T-helper 22 cell (primary cell): ENCODE data around the gene MAMDC4.

Experiments used
- DNase-seq: peaks from one replicate; pipeline ENCODE4 v3.0.0-alpha.2; 2020; ENCODE audit warnings: low read depth

The MAMDC4 gene

DNA sequence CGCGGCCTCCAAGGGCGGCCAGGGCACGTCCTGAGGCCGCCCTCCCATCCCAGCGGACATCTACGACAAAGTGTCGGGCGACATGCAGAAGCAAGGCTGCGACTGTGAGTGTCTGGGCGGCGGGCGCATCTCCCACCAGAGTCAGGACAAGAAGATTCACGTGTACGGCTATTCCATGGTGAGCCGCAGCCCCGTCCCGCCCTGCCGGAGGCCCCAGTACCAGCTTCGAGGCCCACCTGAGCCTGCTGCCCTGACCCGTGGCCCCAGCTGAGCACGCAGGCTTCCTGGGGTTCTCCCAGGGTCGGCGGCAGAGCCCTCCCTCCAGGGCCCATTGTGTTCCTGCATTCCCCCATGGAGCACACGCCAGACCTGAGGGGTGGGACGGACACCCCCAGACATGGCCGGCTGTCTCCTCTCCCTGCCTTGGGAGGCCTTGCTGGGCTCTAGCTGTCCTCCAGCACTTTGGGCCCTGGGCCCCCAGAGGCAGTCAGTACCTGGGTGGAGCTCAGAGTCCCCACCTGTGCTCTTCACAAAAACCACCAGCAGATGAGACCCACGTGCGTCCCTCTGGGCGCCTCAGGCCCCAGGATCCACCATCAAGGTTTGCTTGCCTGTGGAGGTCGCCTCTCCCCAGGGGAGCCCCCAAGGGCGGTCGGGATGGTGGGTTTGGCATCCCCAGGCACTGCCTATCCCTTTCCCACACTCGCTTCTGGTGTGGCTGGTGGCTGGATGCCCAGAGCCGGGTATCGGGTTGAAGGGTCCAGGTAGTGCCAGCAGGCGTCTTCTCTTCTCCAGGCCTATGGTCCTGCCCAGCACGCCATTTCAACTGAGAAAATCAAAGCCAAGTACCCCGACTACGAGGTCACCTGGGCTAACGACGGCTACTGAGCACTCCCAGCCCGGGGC, 1.9 kb upstream of the MAMDC4 start:
- no peak for DNase-seq

DNA sequence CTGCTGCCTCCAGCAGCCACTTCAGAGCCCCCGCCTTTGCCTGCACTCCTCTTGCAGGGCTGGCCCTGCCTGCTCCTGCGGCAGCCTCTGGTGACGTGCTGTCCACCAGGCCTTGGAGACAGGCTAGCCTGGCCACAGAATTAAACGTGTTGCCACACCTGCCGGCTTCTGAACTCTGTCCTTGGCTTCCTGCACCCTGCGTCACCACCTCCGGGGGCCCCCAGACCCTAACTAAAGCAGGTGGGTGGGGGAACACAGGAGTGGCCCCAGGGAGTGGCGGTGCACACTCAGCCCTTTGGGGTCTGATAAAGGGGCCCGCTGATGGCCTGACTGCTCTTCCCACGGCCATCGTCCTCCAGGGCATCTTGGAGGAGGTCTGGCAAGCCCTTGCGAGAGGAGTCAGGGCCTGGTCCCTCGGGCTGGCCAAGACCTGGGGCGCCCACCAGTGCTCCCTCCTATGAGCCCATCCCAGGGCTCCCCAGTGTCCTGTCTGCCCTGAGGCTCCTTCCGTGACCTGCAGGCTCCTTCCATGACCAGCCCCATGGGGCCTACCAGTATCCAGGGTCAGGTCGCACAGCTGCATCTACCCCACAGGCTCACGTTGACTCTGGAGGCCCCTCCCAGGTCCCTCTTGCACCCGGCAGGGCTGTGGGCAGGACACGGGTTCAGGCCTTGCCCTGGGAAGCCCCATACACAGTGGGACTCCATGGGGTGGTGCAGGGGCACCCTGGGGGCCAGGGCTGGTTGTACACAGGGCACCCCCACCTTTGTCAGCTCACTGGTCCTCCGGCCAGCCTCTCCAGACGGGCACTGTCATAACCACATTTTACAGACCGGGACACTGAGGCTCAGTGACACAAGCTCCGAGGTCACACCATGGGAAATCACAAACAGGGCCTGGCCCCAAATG, 1.0 kb upstream of the MAMDC4 start:
- no peak for DNase-seq

DNA sequence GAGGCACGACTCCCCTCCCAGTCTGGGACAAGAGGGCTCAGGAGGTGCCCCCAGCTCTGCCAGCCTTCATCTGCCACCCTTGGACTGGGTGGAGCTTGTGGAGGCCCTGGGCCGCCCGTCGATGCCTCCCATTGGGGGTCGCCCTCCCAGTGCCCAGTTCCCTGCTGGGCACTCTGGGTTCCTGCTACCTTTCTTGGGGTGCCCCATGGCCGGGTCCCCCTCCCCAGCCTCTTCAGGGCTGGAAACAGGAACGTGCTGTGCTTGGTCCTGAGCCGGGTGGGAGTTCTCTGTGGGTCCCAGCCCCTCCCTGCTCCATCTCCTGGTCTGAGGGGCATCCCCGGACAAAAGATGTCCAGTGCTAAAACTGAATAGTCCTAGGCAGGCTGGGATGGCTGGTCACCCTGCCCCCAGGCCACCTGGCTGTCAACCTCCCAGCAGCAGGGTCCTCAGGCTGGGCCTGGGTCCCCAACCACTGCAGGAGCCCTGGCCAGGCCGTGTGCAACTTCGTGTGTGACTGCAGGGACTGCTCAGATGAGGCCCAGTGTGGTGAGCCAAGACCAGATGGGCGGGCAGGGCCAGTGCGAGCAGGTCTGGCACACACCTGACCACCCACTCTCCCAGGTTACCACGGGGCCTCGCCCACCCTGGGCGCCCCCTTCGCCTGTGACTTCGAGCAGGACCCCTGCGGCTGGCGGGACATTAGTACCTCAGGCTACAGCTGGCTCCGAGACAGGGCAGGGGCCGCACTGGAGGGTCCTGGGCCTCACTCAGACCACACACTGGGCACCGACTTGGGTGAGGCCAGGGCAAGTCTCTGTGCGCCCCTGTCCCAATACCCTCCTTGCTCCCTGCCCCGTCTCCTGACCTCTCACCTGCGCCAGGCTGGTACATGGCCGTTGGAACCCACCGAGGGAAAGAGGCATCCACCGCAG, 784 bp downstream of the MAMDC4 start:
- no peak for DNase-seq

DNA sequence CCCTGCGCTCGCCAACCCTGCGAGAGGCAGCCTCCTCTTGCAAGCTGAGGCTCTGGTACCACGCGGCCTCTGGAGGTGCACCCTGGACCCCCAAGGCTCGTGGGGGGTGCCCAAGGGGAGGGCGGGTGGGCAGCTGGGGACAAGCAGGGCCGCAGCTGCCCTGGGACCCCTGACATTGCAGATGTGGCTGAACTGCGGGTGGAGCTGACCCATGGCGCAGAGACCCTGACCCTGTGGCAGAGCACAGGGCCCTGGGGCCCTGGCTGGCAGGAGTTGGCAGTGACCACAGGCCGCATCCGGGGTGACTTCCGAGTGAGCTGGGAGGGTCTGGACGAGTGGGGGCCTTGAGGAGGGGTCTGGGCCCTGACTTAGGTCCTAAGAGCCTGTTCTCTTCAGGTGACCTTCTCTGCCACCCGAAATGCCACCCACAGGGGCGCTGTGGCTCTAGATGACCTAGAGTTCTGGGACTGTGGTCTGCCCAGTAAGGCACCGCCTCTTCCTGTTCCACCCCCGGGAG, 1.5 kb downstream of the MAMDC4 start:
- DNase-seq: no peak

DNA sequence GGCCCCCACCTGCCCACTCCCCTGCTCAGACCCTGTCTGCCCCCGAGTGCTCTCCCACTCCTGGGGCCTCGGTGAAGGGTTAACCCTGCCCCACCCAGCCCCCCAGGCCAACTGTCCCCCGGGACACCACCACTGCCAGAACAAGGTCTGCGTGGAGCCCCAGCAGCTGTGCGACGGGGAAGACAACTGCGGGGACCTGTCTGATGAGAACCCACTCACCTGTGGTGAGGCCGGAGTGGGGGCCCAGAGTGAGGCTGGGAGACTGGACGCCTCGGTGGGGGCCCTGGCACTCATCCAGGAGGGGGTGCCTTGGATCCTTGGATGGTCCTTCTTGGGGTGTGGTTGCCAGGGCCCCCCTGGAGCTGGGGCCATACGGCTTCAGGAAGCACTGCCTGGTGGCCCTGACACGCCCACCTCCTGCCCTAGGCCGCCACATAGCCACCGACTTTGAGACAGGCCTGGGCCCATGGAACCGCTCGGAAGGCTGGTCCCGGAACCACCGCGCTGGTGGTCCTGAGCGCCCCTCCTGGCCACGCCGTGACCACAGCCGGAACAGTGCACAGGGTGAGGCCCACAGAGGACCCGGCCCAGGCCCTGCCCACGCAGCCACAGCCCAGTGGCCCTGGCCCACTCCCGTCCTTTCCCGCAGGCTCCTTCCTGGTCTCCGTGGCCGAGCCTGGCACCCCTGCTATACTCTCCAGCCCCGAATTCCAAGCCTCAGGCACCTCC, 2.1 kb downstream of the MAMDC4 start:
- no peak for DNase-seq

DNA sequence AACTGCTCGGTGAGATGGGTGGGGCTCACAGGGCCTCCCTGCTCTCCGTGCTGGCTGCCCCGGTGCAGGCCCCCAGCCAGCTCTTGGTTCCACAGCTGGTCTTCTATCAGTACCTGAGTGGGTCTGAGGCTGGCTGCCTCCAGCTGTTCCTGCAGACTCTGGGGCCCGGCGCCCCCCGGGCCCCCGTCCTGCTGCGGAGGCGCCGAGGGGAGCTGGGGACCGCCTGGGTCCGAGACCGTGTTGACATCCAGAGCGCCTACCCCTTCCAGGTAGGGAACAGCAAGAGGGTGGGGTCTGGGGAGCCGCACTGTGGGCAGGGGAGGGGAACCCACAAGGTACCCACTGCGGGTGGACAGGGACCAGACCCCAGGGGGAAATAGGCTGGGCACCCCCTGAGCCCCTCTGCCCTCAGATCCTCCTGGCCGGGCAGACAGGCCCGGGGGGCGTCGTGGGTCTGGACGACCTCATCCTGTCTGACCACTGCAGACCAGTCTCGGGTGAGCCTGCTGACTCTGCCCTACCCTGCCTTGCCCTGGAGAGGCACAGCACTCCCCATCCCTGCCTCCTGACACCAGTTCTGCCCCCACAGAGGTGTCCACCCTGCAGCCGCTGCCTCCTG, 2.8 kb downstream of the MAMDC4 start:
- DNase-seq: no peak

DNA sequence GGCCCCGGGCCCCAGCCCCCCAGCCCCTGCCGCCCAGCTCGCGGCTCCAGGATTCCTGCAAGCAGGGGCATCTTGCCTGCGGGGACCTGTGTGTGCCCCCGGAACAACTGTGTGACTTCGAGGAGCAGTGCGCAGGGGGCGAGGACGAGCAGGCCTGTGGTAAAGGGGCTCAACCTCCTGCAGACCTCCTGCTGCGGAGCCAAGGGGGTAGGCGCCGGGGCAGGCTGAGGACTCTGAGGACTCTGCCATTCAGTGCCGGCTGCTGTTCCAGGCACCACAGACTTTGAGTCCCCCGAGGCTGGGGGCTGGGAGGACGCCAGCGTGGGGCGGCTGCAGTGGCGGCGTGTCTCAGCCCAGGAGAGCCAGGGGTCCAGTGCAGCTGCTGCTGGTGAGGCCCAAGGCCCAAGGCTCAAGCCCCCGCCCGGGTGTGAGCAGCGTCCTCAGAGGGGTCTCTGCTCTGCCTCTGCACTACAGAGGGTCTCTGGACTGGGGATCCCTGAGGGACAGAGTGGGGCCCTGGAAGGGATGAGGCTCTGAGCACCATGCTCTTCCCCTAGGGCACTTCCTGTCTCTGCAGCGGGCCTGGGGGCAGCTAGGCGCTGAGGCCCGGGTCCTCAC, 3.4 kb downstream of the MAMDC4 start:
- DNase-seq: no peak

DNA sequence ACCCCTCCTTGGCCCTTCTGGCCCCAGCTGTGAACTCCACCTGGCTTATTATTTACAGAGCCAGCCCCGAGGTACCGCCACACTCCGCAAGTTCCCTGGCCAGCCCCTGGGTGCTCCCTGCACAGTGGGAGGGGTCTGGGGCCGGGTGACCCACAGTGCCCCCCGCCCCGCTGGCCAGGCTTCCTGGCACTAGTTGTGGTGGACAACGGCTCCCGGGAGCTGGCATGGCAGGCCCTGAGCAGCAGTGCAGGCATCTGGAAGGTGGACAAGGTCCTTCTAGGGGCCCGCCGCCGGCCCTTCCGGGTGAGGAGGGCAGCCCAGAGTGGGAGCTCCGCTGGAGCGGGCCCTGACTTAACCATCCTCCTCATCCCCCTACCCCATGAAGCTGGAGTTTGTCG, 3.9 kb downstream of the MAMDC4 start:
- DNase-seq: no peak

DNA sequence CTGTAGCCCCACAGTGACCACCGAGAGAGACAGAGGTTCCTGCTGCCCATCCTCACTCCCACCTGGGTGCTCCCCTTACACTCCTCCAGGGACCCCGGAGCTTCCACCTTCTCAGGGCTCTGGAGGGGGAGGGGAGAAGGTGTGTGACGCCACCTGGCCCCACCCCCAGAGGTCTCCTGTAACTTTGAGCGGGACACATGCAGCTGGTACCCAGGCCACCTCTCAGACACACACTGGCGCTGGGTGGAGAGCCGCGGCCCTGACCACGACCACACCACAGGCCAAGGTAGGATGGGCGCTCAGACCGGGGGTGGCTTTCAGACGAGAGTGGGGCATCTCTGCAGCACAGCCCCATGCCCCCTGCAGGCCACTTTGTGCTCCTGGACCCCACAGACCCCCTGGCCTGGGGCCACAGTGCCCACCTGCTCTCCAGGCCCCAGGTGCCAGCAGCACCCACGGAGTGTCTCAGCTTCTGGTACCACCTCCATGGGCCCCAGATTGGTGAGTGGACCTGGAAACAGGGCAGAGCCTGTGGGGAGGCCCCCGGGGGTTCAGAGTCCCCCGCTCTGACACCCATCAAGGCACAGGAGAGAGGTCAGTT, 4.5 kb downstream of the MAMDC4 start:
- no peak for DNase-seq

DNA sequence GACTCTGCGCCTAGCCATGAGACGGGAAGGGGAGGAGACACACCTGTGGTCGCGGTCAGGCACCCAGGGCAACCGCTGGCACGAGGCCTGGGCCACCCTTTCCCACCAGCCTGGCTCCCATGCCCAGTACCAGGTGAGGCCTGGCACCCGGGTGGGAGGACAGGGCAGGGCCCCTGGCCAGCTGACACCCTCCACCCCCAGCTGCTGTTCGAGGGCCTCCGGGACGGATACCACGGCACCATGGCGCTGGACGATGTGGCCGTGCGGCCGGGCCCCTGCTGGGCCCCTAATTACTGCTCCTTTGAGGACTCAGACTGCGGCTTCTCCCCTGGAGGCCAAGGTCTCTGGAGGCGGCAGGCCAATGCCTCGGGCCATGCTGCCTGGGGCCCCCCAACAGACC, 5.0 kb downstream of the MAMDC4 start:
- no peak for DNase-seq

DNA sequence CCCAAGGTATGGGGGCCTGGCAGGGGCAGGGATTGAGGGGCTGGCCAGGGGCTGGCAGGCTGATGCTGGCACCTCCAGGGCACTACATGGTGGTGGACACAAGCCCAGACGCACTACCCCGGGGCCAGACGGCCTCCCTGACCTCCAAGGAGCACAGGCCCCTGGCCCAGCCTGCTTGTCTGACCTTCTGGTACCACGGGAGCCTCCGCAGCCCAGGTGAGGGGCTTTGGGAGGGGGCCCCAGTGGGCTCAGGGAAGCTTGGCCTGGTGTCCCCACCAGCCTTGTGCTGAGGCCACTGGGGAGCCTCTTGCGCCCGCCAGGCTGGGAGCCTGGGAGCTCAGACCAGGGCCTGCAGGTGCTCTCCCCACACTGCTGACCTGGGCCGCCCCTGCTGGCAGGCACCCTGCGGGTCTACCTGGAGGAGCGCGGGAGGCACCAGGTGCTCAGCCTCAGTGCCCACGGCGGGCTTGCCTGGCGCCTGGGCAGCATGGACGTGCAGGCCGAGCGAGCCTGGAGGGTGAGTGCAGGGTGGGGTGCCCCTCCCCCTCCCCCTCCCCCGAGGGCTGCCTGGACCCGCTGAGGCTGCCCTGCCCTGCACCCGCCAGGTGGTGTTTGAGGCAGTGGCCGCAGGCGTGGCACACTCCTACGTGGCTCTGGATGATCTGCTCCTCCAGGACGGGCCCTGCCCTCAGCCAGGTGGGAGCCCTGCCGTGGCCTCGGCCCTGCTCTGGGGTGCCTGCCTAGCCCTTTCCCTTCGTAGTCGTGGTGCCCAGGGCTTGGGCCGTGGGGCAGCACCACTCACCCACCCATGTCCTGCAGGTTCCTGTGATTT, 5.7 kb downstream of the MAMDC4 start:
- DNase-seq: no peak

DNA sequence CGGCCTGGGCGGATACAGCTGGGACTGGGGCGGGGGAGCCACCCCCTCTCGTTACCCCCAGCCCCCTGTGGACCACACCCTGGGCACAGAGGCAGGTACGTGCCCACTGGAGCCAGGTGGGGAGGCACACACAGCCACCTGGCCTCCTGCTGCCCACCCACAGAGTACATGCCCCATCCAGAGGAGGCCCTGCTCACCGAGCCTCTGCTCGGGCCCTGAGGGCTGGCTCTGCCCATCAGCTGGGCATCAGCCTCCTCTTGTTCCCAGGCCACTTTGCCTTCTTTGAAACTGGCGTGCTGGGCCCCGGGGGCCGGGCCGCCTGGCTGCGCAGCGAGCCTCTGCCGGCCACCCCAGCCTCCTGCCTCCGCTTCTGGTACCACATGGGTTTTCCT, 6.3 kb downstream of the MAMDC4 start:
- DNase-seq: no peak

DNA sequence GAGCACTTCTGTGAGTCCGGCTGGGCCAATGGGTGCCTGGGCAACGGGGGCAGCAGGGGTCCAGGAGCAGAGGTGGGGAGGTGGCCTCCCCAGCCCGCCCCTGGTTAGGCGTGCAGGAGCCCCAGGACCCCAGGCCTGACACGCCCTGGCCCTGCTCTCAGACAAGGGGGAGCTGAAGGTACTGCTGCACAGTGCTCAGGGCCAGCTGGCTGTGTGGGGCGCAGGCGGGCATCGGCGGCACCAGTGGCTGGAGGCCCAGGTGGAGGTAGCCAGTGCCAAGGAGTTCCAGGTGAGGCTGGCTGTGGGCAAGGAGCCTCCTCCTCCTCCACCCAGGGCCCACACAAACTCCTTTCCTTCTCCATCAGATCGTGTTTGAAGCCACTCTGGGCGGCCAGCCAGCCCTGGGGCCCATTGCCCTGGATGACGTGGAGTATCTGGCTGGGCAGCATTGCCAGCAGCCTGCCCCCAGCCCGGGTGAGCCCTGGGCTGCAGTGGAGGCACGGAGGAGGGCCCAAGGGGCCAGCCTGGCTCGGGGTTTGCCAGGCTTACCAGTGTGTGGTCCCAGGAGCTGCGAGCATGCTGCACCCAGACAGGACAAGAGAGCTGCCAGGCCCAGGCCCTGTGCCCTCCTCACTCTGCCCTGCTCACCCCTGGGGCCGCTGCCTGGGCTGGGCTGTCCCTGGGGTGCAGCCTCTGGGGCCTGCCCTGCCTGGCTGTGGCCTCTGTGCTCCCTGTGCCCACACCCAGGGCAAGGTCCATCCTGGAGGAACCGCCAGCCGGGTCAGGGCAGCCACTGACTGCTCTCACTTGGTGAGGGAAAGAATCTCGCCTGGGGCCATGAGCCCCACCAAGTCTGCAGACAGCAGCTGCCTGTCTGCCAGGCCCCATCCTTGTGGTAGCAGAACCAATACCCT, 7.0 kb downstream of the MAMDC4 start:
- DNase-seq: no peak

DNA sequence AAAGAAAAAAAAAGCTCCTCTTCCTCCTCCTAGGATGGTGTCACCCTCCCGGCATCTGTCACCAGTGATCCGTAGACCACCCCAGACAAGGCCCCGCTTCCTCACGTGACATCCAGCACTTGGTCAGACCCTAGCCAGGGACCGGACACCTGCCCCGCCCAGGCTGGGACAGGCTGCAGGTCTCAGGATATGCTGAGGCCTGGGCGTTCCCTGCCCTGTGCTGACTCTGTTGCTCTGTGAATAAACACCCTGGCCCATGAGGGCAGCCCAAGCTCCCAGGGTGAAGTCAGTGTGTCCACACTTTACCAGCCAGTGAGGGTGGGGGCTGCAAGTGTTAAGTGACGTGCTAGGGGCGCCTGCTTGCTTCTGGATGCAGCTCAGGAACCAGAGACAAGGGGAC, 8.4 kb downstream of the MAMDC4 start:
- DNase-seq: no peak

DNA sequence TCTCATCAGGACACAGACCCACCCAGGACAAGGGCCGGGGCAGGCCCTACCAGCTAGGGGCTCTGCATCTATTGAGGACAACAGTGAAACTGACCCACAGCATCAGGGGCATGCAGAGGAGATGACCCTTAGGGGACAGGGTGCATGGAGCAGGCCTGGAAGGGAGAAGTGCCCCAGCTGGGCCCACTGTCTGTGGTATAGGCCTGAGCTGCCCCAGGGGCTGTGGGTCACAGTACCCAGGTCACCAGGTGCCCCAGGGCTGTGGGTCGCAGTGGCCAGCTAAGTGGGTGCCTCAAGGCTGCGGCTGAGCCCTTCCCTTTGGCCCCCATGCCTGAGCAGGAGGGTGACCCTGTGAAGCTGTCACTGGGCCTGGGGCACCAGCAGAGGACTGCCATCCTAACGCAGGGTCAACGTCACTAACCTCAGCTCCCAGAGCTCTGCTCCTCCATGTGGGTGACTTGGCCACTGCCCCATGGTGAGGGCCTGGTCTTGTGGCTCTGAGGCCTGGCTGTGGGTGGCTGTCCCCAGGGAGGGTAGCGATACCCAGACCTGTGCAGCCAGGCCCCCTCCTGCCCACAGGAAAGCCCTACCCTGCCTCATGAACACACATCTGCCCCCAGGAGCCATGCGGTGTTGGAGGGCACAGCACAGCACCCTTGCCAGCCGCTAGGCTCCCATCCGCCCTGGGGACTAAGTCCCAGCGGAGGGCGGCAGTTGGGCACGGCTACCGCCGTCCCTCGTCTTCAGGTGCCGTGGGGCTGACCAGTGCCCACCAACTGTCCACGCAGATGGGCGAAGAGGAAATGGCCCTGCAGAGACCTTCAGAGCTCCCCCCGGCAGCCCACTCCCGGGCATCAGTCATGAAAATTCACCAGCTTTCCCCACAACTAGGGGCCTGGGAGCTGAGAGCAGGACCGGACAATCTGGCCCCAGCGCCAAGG, 9.1 kb downstream of the MAMDC4 start:
- no peak for DNase-seq

DNA sequence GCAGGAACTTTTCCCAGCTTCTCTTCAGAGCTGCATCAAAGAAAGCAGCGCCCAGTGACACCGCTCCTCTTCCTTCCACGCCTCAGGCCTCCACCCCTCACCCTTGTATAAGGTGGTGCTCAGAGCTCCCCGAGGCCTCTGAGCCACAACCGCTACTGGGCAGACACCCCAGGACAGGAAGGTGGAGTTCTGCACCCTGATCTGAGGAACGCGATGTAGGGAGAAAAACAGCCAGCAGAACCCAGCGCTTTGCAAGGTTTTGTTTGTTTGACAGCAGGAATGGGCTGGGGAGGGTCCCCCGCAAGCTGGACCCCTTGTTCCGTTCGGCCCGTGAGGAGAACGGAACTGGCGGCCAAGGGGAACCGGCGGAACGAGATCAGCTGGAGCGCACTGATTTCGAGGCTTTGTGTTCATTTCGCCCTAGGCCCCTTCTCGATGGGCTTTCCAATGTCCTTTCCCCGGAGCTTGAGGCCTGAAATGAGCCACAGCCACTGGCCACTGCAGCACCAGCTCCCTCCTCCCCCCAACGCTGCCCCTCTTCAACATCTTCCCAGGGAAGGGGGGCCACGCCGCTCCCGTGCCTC, 9.8 kb downstream of the MAMDC4 start:
- no peak for DNase-seq
